ENCODE measurements around the gene RETREG3. TPM values are rescaled to one million over a fixed set of nuclear protein-coding genes. Genes with fewer than 3 reads are reported as not detected.

RETREG3 gene
- total and polyA plus RNA-seq, 2 of the 13 experiments (the other 11 are each of a cell fraction or from before 2014, with no cell fraction given) = 47.0 to 55.8 TPM

- no peak for TF ChIP-seq PRDM10 (CRISPR knock-in tag; IDR thresholded peaks at IDR 0.05; ENCODE audit: low read depth)
- TF ChIP-seq NPAS2 (CRISPR knock-in tag; IDR thresholded peaks at IDR 0.05; ENCODE audit: borderline replicate concordance) = no peak
- no peak for TF ChIP-seq RBM22 (optimal IDR thresholded peaks at IDR 0.05; ENCODE audit: low read length)
- peak; percentile 98 for TF ChIP-seq ZFY (CRISPR knock-in tag; IDR thresholded peaks at IDR 0.05)
- TF ChIP-seq ZNF3 (CRISPR knock-in tag; IDR thresholded peaks at IDR 0.05) = no peak
- TF ChIP-seq ZNF841 (CRISPR knock-in tag; IDR thresholded peaks at IDR 0.05; ENCODE audit: borderline replicate concordance) = no peak
- peak; percentile 95 for TF ChIP-seq HNRNPLL (IDR thresholded peaks at IDR 0.05; ENCODE audit: low read depth, low read length, poor library complexity, severe bottlenecking)
- peak; percentile 61 to 90; a peak in 3 of 4 replicates for TF ChIP-seq HMGXB4 (CRISPR knock-in tag; IDR thresholded peaks at IDR 0.05; ENCODE audit: borderline replicate concordance in 1 of 2, low read depth in 1 of 2)
- TF ChIP-seq SP5 (CRISPR knock-in tag; IDR thresholded peaks at IDR 0.05; ENCODE audit: borderline replicate concordance, low read depth) = peak; percentile 79; the same call in 1 of the 2 replicates
- peak; percentile 74; the same call in 1 of the 2 replicates for TF ChIP-seq IRX3 (CRISPR knock-in tag; IDR thresholded peaks at IDR 0.05; ENCODE audit: borderline replicate concordance, low read depth)
- no peak; the same call in 1 of the 2 replicates for TF ChIP-seq PREB (CRISPR knock-in tag; IDR thresholded peaks at IDR 0.05)
- 0 out of 2 replicates have a peak, but pooled peaks have one; percentile 39 for TF ChIP-seq ZKSCAN5 (CRISPR knock-in tag; IDR thresholded peaks at IDR 0.05)
- no peak for TF ChIP-seq LCORL (IDR thresholded peaks at IDR 0.05)
- TF ChIP-seq LCORL (CRISPR knock-in tag; IDR thresholded peaks at IDR 0.05) = no peak; the same call in none of the 2 replicates
- TF ChIP-seq, protein P1, sequence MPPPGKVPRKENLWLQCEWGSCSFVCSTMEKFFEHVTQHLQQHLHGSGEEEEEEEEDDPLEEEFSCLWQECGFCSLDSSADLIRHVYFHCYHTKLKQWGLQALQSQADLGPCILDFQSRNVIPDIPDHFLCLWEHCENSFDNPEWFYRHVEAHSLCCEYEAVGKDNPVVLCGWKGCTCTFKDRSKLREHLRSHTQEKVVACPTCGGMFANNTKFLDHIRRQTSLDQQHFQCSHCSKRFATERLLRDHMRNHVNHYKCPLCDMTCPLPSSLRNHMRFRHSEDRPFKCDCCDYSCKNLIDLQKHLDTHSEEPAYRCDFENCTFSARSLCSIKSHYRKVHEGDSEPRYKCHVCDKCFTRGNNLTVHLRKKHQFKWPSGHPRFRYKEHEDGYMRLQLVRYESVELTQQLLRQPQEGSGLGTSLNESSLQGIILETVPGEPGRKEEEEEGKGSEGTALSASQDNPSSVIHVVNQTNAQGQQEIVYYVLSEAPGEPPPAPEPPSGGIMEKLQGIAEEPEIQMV (CRISPR knock-in tag; IDR thresholded peaks at IDR 0.05; ENCODE audit: low read depth) = 0 out of 2 replicates have a peak, but pooled peaks have one; percentile 9
- TF ChIP-seq, protein P2, sequence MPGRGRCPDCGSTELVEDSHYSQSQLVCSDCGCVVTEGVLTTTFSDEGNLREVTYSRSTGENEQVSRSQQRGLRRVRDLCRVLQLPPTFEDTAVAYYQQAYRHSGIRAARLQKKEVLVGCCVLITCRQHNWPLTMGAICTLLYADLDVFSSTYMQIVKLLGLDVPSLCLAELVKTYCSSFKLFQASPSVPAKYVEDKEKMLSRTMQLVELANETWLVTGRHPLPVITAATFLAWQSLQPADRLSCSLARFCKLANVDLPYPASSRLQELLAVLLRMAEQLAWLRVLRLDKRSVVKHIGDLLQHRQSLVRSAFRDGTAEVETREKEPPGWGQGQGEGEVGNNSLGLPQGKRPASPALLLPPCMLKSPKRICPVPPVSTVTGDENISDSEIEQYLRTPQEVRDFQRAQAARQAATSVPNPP (CRISPR knock-in tag; IDR thresholded peaks at IDR 0.05) = no peak; the same call in 1 of the 2 replicates
- TF ChIP-seq YEATS2 (CRISPR knock-in tag; IDR thresholded peaks at IDR 0.05; ENCODE audit: borderline replicate concordance) = peak; percentile 90
- TF ChIP-seq SMYD3 (CRISPR knock-in tag; IDR thresholded peaks at IDR 0.05) = peak; percentile 94
- no peak for TF ChIP-seq HHEX (CRISPR knock-in tag; IDR thresholded peaks at IDR 0.05)
Observed at GRCh38 chr17:42609182-42609813, at the start of gene RETREG3, which contains the start of gene TUBG1 (continued).

Measured in HepG2 (cell line).